ENCODE results near the gene FYTTD1.

DNA sequence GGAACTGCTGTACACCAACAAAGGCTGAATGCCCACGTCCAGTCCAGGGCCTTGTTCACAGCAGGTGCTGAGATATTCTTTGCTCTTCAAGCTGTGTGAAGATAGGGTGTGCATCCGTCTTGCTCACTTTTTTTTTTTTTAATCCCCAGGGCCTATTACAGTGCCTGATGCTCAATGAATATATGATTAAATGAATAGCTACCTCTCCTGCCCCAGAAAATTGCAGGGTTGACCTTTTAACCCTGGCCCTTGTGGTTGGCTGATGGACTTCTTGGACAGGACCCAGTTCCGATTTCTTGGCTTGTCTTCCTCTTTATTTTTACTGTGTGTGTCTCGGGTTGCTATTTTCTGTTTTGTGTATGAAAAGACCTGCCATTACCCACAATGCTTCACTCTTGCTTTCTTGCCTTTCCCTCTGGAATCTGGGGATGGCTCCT, 2.9 kb upstream of the FYTTD1 start:
- TF ChIP-seq, protein P1, sequence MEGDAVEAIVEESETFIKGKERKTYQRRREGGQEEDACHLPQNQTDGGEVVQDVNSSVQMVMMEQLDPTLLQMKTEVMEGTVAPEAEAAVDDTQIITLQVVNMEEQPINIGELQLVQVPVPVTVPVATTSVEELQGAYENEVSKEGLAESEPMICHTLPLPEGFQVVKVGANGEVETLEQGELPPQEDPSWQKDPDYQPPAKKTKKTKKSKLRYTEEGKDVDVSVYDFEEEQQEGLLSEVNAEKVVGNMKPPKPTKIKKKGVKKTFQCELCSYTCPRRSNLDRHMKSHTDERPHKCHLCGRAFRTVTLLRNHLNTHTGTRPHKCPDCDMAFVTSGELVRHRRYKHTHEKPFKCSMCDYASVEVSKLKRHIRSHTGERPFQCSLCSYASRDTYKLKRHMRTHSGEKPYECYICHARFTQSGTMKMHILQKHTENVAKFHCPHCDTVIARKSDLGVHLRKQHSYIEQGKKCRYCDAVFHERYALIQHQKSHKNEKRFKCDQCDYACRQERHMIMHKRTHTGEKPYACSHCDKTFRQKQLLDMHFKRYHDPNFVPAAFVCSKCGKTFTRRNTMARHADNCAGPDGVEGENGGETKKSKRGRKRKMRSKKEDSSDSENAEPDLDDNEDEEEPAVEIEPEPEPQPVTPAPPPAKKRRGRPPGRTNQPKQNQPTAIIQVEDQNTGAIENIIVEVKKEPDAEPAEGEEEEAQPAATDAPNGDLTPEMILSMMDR (IDR thresholded peaks at IDR 0.05) = no peak
- TF ChIP-seq, protein P2, sequence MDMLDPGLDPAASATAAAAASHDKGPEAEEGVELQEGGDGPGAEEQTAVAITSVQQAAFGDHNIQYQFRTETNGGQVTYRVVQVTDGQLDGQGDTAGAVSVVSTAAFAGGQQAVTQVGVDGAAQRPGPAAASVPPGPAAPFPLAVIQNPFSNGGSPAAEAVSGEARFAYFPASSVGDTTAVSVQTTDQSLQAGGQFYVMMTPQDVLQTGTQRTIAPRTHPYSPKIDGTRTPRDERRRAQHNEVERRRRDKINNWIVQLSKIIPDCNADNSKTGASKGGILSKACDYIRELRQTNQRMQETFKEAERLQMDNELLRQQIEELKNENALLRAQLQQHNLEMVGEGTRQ (CRISPR knock-in tag; IDR thresholded peaks at IDR 0.05) = no peak
- TF ChIP-seq NR1H2 (CRISPR knock-in tag; IDR thresholded peaks at IDR 0.05) (no peak), FOXP1 (CRISPR knock-in tag; IDR thresholded peaks at IDR 0.05; ENCODE audit: borderline replicate concordance) (no peak), ZNF232 (CRISPR knock-in tag; IDR thresholded peaks at IDR 0.05) (no peak), FOXK1 (CRISPR knock-in tag; IDR thresholded peaks at IDR 0.05) (no peak)
- TF ChIP-seq, protein P3, sequence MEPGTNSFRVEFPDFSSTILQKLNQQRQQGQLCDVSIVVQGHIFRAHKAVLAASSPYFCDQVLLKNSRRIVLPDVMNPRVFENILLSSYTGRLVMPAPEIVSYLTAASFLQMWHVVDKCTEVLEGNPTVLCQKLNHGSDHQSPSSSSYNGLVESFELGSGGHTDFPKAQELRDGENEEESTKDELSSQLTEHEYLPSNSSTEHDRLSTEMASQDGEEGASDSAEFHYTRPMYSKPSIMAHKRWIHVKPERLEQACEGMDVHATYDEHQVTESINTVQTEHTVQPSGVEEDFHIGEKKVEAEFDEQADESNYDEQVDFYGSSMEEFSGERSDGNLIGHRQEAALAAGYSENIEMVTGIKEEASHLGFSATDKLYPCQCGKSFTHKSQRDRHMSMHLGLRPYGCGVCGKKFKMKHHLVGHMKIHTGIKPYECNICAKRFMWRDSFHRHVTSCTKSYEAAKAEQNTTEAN (CRISPR knock-in tag; IDR thresholded peaks at IDR 0.05) = no peak
- TF ChIP-seq, protein P4, sequence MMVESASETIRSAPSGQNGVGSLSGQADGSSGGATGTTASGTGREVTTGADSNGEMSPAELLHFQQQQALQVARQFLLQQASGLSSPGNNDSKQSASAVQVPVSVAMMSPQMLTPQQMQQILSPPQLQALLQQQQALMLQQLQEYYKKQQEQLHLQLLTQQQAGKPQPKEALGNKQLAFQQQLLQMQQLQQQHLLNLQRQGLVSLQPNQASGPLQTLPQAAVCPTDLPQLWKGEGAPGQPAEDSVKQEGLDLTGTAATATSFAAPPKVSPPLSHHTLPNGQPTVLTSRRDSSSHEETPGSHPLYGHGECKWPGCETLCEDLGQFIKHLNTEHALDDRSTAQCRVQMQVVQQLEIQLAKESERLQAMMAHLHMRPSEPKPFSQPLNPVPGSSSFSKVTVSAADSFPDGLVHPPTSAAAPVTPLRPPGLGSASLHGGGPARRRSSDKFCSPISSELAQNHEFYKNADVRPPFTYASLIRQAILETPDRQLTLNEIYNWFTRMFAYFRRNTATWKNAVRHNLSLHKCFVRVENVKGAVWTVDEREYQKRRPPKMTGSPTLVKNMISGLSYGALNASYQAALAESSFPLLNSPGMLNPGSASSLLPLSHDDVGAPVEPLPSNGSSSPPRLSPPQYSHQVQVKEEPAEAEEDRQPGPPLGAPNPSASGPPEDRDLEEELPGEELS (CRISPR knock-in tag; IDR thresholded peaks at IDR 0.05) = no peak
